Omental fat pad (tissue), 4 donors: Measurements from ENCODE around the gene ARMC5. TPM values are rescaled to one million over a fixed set of nuclear protein-coding genes. Genes with fewer than 3 reads are reported as not detected.

Source experiments
- ATAC-seq: fragments of 150-250 bp; one replicate; pipeline ENCODE4 v1.9.1; 2016; ENCODE audit warnings: mild to moderate bottlenecking, moderate library complexity; ENCODE audit not compliant: low FRiP score
- DNase-seq: peaks from one replicate; pipeline ENCODE4 v3.0.0-alpha.2; 2019; ENCODE audit warnings: low spot score
- CTCF ChIP-seq, 3 donors: fragments of 450-650 bp; IDR thresholded peaks; one replicate each; pipeline ENCODE4 v1.5.1; 2016 to 2017; ENCODE audit warnings: antibody characterized with exemption in 3 of 3, mild to moderate bottlenecking in 3 of 3, moderate library complexity in 2 of 3
- total RNA-seq, 4 donors: library from RNA; depleted of rRNA; stranded (reverse); fragments of >200 nt; gene quantifications; one replicate each; pipeline ENCODE4 v1.1.0, GENCODE V29; 2016

Gene ARMC5
- total RNA-seq, 4 donors from 2014 or later: 4.6 to 15.5 (median 10.0) TPM

GRCh38 chr16:31464781-31465260 lies 5.5 kb downstream of the ARMC5 start:
- no peak for ATAC-seq
- no peak for TF ChIP-seq CTCF (IDR thresholded peaks at IDR 0.05)
- DNase-seq: no peak

DNA sequence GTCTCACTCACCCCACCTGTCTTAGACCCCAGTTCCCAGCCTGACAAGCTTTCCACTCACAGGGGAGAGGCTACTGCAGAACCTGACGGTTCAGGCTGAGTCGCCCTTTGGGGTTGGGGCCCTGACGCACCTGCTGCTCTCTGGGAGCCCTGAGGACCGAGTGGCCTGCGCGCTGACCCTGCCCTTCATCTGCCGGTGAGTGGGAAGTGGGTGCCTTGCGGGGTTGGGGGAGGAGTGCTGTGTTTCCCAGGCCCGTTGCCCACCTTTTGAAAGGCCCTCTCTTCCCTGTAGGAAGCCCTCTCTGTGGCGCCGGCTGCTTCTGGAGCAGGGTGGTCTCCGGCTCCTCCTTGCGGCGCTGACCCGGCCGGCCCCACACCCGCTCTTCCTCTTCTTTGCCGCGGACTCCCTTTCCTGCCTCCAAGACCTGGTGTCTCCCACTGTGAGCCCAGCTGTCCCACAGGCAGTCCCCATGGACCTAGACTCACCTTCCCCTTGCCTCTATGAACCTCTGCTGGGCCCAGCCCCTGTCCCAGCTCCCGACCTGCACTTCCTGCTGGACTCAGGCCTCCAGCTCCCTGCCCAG lies 6.6 kb downstream of the ARMC5 start:
- ATAC-seq (no peak), DNase-seq (no peak)
- no peak for TF ChIP-seq CTCF (IDR thresholded peaks at IDR 0.05)

- ATAC-seq: no peak
- TF ChIP-seq CTCF (IDR thresholded peaks at IDR 0.05): no peak
- no peak for DNase-seq
These were observed 7.1 kb downstream of the ARMC5 start for GRCh38 chr16:31466381-31466841.

GRCh38 chr16:31467151-31467773 lies 8.0 kb downstream of the ARMC5 start:
- no peak for TF ChIP-seq CTCF (IDR thresholded peaks at IDR 0.05)
- DNase-seq (no peak), ATAC-seq (no peak)

GRCh38 chr16:31467858-31468257 lies 8.6 kb downstream of the ARMC5 start:
- ATAC-seq (no peak), DNase-seq (no peak)
- TF ChIP-seq CTCF (IDR thresholded peaks at IDR 0.05): no peak

GRCh38 chr16:31470615-31471014 lies 11.3 kb downstream of the ARMC5 start:
- DNase-seq (no peak), ATAC-seq (no peak)
- TF ChIP-seq CTCF (IDR thresholded peaks at IDR 0.05): no peak
